ENCODE measurements around the gene CATSPER4. TPM values are rescaled to one million over a fixed set of nuclear protein-coding genes. Genes with fewer than 3 reads are reported as not detected.
A peak's percentile ranks its signal among the peaks of the same experiment; 100 is the strongest.

The CATSPER4 gene
- total and polyA plus RNA-seq, 2 of the 13 experiments (the other 11 are each of a cell fraction or from before 2014, with no cell fraction given): not detected

GRCh38 chr1:26169669-26170471, 20.5 kb upstream of the CATSPER4 start, which contains the start of gene ZNF593 (continued):
- TF ChIP-seq SRSF4 (IDR thresholded peaks at IDR 0.05; ENCODE audit: low read depth, low read length, poor library complexity, severe bottlenecking) (no peak), MNT (IDR thresholded peaks at IDR 0.05) (peak; percentile 64; the same call in 1 of the 2 replicates), PITX1 (CRISPR knock-in tag; IDR thresholded peaks at IDR 0.05) (peak; percentile 69; the same call in 1 of the 2 replicates), ZNF652 (CRISPR knock-in tag; IDR thresholded peaks at IDR 0.05; ENCODE audit: borderline replicate concordance, low read depth) (no peak), RFXAP (CRISPR knock-in tag; IDR thresholded peaks at IDR 0.05; ENCODE audit: borderline replicate concordance) (peak; percentile 76; the same call in 1 of the 2 replicates), RBAK (CRISPR knock-in tag; IDR thresholded peaks at IDR 0.05) (no peak), ZNF317 (CRISPR knock-in tag; IDR thresholded peaks at IDR 0.05) (peak; percentile 88), ZNF772 (CRISPR knock-in tag; IDR thresholded peaks at IDR 0.05) (peak; percentile 98; the same call in 1 of the 2 replicates), ZBTB43 (CRISPR knock-in tag; conservative IDR thresholded peaks at IDR 0.05) (peak; percentile 55; the same call in 1 of the 2 replicates), ZNF484 (CRISPR knock-in tag; IDR thresholded peaks at IDR 0.05; ENCODE audit: borderline replicate concordance, low read depth) (peak; percentile 70; the same call in 1 of the 2 replicates), TRIM24 (CRISPR knock-in tag; IDR thresholded peaks at IDR 0.05) (no peak), SMYD3 (CRISPR knock-in tag; IDR thresholded peaks at IDR 0.05) (no peak), MAFG (CRISPR knock-in tag; IDR thresholded peaks at IDR 0.05) (no peak), KAT2B (IDR thresholded peaks at IDR 0.05; ENCODE audit: borderline replicate concordance, low read depth, low read length) (no peak), GZF1 (CRISPR knock-in tag; IDR thresholded peaks at IDR 0.05) (peak; percentile 89), ASH2L (IDR thresholded peaks at IDR 0.05; ENCODE audit: insufficient read length, low read depth, low read length) (peak; percentile 83), ZNF563 (CRISPR knock-in tag; IDR thresholded peaks at IDR 0.05) (peak; percentile 81; the same call in 1 of the 2 replicates), CTCF (CRISPR knock-in tag; IDR thresholded peaks at IDR 0.05) (peak; percentile 98), ZNF83 (CRISPR knock-in tag; IDR thresholded peaks at IDR 0.05; ENCODE audit: borderline replicate concordance) (no peak), JARID2 (CRISPR knock-in tag; IDR thresholded peaks at IDR 0.05; ENCODE audit: insufficient replicate concordance) (no peak), ZNF143 (CRISPR knock-in tag; IDR thresholded peaks at IDR 0.05) (0 out of 2 replicates have a peak, but pooled peaks have one; percentile 30), ELF4 (CRISPR knock-in tag; IDR thresholded peaks at IDR 0.05; ENCODE audit: borderline replicate concordance) (peak; percentile 49; the same call in 1 of the 2 replicates), ZNF792 (CRISPR knock-in tag; IDR thresholded peaks at IDR 0.05) (peak; percentile 74), ZNF414 (CRISPR knock-in tag; IDR thresholded peaks at IDR 0.05) (peak; percentile 94; the same call in 1 of the 2 replicates), SCMH1 (CRISPR knock-in tag; IDR thresholded peaks at IDR 0.05; ENCODE audit: borderline replicate concordance) (no peak)
